ENCODE measurements around the gene RSRC2. TPM values are rescaled to one million over a fixed set of nuclear protein-coding genes. Genes with fewer than 3 reads are reported as not detected.

The RSRC2 gene
- total RNA-seq, 1 donor from 2014 or later = 67.9 TPM

DNA sequence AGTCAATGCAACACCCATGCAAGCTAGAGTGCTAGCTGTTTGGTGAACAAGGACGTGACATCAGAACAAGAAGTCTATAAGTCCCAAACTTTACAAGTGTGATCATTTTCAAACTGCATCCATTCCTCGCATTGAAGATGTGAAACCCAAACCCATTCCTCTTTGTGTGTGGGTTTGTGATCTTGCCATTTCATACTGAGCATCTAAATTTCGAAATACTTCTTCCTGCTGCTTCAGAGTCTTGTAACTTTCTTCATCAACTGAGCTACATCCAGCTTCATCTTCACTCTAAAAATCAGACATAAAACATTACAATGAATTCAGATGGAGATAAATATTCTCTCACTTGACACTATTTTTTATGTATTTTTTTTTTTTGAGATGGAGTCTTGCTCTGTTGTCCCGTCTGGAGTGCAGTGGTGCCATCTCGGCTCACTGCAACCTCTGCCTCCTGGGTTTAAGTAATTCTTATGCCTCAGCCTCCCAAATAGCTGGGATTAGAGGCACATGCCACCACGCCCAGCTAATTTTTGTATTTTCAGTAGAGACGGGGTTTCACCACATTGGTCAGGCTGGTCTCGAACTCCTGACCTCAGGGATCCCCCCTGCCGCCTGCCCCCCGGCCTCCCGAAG is 21.2 kb downstream of the RSRC2 start:
- no peak for DNase-seq (ENCODE audit: extremely low spot score, unreplicated experiment)
- TF ChIP-seq, protein P1, sequence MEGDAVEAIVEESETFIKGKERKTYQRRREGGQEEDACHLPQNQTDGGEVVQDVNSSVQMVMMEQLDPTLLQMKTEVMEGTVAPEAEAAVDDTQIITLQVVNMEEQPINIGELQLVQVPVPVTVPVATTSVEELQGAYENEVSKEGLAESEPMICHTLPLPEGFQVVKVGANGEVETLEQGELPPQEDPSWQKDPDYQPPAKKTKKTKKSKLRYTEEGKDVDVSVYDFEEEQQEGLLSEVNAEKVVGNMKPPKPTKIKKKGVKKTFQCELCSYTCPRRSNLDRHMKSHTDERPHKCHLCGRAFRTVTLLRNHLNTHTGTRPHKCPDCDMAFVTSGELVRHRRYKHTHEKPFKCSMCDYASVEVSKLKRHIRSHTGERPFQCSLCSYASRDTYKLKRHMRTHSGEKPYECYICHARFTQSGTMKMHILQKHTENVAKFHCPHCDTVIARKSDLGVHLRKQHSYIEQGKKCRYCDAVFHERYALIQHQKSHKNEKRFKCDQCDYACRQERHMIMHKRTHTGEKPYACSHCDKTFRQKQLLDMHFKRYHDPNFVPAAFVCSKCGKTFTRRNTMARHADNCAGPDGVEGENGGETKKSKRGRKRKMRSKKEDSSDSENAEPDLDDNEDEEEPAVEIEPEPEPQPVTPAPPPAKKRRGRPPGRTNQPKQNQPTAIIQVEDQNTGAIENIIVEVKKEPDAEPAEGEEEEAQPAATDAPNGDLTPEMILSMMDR (IDR thresholded peaks at IDR 0.05) = no peak
- Mint-ChIP-seq H3K36me3 (ENCODE audit: unreplicated experiment) (peaks cover 49% of the 10 kb centered on the region), H3K4me1 (ENCODE audit: unreplicated experiment) (peaks cover 11% of the 10 kb centered on the region), H3K4me3 (ENCODE audit: unreplicated experiment) (no peak overlapping the region), H3K9me3 (ENCODE audit: unreplicated experiment) (no peaks in the 10 kb centered on the region), H3K27me3 (ENCODE audit: unreplicated experiment) (no peaks in the 10 kb centered on the region), H3K27ac (ENCODE audit: unreplicated experiment) (no peak overlapping the region)

DNA sequence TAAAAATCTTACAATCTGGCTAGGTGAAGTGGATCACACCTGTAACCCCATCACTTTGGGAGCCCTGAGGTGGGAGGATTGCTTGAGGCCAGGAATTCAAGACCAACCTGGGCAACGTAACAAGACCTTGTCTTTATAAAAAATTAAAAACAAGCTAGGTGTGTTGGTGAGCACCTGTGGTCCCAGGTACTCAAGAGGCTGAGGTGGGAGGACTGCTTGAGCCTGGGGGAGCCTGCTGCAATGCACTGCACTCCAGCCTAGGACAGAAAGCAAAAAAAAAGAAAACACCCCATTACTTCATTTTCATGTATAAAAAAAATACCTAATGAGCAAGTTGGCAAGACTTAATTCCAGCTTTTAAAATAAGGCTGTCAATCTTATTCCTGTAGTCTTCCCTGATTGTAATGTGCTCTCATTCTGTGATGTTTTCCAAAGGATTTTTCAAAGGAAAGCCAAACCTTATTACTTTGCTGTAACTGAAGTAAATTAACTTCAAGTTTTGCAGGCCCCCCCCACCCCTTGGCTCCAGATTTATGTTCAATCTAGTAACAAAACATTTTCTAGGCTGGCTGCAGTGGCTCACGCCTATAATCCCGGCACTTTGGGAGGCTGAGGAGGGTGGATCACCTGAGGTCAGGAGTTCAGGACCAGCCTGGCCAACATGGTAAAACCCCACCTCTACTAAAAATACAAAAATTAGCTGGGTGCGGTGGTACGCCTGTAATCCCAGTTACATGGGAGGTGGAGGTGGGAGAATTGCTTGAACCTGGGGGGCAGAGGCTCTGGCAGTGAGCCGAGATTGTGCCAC is 22.7 kb downstream of the RSRC2 start:
- Mint-ChIP-seq H3K27ac (ENCODE audit: unreplicated experiment) (peak overlapping the region; percentile 27), H3K4me3 (ENCODE audit: unreplicated experiment) (no peak overlapping the region), H3K27me3 (ENCODE audit: unreplicated experiment) (no peaks in the 10 kb centered on the region), H3K4me1 (ENCODE audit: unreplicated experiment) (peaks cover 21% of the 10 kb centered on the region), H3K9me3 (ENCODE audit: unreplicated experiment) (no peaks in the 10 kb centered on the region), H3K36me3 (ENCODE audit: unreplicated experiment) (peaks cover 39% of the 10 kb centered on the region)
- TF ChIP-seq, protein P1 (IDR thresholded peaks at IDR 0.05) = no peak
- DNase-seq (ENCODE audit: extremely low spot score, unreplicated experiment) = no peak

DNA sequence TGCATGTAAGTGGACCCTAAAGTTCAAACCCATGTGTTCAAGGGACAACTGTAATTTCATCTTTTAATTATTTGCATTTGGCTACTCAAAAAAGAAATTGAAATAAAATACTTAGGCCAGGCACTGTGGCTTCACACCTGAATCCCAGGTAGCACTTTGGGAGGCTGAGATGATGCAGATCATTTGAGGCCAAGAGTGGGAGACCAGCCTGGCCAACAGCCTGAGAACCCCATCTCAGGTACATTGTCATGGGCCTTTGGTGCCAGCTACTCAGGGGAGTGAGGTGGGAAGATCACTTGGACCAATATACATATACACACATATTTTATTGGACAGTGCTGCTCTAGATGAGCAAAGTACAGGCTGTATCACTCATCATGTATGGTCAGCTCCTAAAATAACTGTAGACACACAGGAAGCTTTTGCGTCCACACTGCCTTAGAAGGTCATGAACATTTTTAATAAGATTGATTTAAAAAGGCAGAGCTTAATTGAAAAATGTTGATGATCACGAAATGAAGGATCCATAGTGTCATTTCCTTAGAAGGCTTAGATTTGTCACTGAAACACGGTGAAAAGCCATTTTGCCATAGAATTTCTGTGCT is 23.5 kb downstream of the RSRC2 start:
- TF ChIP-seq, protein P1 (IDR thresholded peaks at IDR 0.05) = no peak
- no peak for DNase-seq (ENCODE audit: extremely low spot score, unreplicated experiment)
- Mint-ChIP-seq H3K9me3 (ENCODE audit: unreplicated experiment) (no peaks in the 10 kb centered on the region), H3K36me3 (ENCODE audit: unreplicated experiment) (peaks cover 39% of the 10 kb centered on the region), H3K4me1 (ENCODE audit: unreplicated experiment) (peaks cover 28% of the 10 kb centered on the region), H3K4me3 (ENCODE audit: unreplicated experiment) (no peak overlapping the region), H3K27me3 (ENCODE audit: unreplicated experiment) (no peaks in the 10 kb centered on the region), H3K27ac (ENCODE audit: unreplicated experiment) (peak overlapping the region; percentile 27)

DNA sequence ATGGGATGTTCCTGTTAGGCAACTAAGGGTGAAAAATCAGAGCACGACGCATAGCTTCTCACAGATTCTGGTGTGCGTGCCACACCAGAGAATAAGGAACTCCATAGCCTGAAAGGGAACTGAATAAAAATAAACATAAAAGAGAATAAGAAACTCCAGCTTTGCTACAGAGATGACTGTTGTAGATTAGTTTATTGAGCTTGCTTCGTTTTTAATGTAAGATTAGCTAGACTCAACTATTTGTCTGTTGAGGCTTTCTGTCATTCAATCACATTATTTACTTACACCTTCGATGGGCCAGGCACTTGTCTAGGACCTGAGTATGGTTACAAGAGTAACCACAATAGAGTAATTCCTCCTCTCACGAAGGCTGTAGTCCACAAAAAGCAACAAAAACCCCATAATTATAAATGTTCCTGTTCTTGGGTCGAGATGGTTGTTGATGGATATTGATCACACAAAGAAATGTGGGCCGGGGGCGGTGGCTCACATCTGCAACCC is 25.2 kb downstream of the RSRC2 start:
- Mint-ChIP-seq H3K4me3 (ENCODE audit: unreplicated experiment) (peak overlapping the region; percentile 97), H3K36me3 (ENCODE audit: unreplicated experiment) (peaks cover 32% of the 10 kb centered on the region), H3K27ac (ENCODE audit: unreplicated experiment) (peak overlapping the region; percentile 100), H3K9me3 (ENCODE audit: unreplicated experiment) (no peaks in the 10 kb centered on the region), H3K4me1 (ENCODE audit: unreplicated experiment) (peaks cover 37% of the 10 kb centered on the region), H3K27me3 (ENCODE audit: unreplicated experiment) (no peaks in the 10 kb centered on the region)
- DNase-seq (ENCODE audit: extremely low spot score, unreplicated experiment) = no peak
- TF ChIP-seq, protein P1 (IDR thresholded peaks at IDR 0.05) = no peak

Data from osteocyte (in vitro differentiated cells).